Kidney glomerular epithelial cell (primary cell): ENCODE measurements around the gene RNF19B.
"Not testable (repeated sequence)": the region's sequence is repeated elsewhere in the genome, so short reads cannot be mapped to it uniquely, and the experiment has no call there.

Experiments used
- DNase-seq: peaks from one replicate; lab custom pipeline; 2025; lab: John Stamatoyannopoulos, UW

RNF19B gene

GRCh38 chr1:32991819-32992488 lies 27.3 kb upstream of the RNF19B start:
- DNase-seq: no peak

DNA sequence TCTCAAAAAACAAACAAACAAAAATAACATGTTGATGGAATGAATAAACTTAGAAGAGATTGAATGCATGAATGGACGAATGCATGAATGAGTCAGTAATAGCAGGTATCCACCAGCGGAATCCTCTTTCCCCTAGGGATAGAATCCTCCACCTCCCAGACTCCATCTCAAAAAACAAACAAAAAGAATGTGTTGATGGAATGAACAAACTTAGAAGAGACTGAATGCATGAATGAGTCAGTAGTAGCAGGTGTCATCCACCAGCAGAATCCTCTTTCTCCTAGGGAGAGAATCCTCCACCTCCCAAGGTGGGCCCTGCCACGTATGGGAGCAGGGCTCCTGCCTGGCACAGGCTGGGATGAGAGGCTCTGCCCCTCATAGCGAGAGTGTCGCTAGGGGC lies 26.8 kb upstream of the RNF19B start:
- DNase-seq: peak; percentile 74

DNA sequence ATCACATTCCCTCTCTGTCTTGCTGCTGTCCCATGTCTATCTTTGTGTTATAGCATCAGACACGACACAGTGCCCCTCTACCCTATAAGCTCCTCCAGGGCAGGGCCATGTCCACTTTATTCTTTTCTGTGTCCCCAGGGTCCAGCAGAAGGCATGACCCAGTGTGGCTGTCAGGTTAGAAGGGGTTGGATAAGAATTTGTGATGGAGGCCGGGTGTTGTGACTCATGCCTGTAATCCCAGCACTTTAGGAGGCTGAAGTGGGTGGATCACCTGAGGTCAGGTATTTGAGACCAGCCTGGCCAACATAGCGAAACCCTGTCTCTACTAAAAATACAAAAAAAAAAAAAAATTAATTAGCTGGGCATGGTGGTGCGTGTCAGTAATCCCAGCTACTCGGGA lies 26.3 kb upstream of the RNF19B start:
- no peak for DNase-seq

GRCh38 chr1:32989160-32990050 lies 24.8 kb upstream of the RNF19B start:
- DNase-seq: peak; percentile 83

DNA sequence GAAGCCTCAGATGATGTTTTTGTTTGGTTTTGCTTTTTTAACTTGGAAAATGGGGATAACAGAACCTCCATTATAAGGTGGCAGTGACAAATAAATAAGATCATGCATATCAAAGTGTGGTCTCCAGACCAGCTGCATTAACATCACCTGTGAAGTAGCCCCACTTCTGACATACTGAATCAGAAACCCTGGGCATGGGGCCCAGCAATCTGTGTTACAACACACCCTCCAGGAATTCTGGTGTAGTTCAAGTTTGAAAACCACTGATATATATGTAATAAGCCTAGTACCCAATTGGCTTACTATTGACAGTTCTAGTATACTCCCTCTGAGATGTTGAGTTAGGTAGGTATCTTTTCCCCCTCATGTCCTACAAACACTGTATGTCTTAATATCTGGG lies 24.1 kb upstream of the RNF19B start:
- no peak for DNase-seq

DNA sequence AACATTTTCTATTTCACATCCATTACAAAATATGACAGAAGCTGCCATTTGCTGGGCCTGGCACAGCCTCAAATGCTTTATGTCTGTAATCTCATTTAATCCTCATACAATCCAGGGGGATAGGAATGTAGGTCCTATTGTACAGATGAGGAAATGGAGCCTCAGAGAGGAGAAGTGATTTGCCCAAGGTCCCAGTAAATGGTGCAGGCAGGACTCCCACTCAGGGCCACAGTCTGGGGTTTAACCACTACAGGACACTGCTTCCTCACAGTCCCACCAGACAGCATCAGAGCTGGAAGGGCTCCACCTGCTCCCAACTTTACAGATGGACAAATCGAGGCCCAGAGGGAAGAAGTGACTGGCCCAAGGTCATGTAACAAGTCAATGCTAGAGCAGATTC lies 20.6 kb upstream of the RNF19B start:
- no peak for DNase-seq

DNA sequence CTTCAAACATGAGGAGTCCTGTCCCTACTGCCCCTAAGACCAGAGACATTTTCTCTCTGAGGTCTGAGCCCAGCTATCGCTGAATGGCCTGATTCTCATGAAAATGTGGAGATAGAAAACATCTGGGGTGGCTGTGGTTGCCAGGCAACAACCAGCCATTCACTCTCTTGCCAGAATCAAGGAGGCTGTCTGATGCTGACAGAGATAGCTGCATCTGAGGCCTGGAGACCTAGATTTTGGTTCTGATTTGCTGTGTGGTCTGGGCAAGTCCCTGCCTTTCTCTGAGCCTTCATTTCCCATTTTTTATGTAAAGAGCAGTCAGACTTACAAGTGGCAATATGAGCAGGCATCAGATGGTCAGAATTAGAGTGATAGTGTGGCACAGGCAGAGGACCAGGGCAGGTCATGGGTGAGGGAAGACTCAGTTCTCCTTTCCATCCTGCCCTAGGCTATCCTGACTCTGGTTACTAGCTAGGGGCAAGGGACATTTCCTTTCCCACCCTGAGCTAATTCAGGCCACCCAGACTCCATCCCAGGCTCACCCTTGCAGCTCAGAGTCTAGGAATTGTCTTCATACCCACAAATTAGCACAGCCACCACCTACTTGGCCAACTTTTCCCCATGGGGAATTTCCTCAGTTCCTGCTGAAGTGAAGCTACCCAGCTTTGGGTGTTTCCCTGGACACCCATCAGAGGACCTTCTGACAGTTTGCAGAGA lies 20.0 kb upstream of the RNF19B start:
- DNase-seq: no peak

DNA sequence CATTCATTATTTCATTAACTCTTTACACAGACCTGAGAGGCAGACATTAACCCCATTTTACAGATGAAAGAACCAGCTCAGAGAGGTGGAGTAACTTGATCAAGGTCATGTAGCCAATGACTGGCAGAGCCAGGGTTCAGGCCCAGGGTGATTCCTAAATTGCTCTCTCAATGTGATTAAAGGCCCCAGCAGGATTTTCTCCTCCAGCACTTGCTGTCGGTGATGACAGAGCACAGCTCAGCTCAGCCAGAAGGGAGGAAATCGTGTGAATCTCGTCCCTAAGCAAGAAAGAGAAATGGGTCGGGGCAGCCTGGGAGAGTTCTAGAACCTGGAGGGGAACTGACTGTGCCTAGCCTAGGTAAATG lies 19.5 kb upstream of the RNF19B start:
- no peak for DNase-seq

DNA sequence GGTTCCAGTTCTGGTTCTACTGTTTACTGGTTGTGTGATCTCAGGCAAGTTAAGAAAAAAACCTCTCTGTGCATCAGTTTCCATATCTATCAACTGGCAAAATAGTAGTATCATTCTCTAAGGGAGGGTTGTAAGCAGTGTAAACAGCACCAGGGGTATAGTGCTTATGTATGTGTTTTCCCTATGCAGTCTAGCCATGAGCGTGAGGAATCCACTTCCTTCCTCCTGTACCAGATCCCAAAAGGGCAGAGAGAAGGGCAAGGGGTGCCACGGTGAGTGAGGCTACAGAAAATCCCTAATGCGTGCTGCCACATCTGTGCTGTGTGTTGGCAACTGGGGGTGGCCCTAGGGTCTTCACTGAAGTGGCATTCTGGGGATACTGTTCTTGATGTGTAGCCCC lies 18.4 kb upstream of the RNF19B start:
- DNase-seq: no peak

DNA sequence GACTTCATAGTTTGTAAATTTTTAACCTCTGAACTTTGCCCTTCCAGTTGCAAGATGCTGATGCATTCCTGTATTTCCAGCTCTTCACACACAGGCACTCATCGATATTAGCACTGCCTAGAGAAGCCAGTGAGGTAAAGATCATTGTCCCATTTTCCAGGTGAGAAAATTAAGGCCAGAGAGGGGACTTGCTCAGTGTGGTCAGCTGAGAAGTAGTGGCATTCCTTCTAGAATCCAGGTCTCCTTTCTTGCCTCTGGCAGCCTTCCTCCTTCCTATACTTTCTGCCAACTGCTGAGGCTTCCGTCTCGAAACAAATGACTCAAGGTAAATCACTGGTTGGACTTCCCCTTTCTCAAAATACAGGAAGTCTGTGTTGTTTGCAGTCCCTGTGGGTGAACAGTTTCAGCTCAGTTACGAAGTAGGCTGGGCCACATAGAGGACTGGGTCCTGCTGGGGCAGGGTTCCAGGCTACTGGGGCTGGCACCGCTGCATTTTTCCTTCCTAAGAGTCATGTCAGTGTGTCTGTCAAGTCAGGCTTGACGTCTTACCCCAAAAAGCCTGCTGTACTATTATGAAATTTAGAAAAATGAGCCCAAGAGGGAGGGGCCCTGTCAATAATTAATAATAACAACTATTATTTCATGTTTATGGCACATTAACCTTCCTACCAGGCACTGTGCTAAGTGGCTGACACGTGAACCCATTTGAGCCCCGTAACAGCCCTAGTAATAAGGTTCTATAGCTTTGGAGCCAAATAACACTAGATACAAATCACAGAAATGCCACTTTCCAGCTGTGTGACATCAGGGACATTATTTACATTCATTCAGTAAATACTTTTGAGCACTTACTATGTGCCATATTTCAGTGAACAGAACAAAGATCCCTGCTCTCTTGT lies 16.6 kb upstream of the RNF19B start:
- DNase-seq: peak; percentile 86

GRCh38 chr1:32980080-32980479 lies 15.5 kb upstream of the RNF19B start:
- DNase-seq: no peak

- no peak for DNase-seq
Measured at GRCh38 chr1:32978854-32979253, 14.2 kb upstream of the RNF19B start.

DNA sequence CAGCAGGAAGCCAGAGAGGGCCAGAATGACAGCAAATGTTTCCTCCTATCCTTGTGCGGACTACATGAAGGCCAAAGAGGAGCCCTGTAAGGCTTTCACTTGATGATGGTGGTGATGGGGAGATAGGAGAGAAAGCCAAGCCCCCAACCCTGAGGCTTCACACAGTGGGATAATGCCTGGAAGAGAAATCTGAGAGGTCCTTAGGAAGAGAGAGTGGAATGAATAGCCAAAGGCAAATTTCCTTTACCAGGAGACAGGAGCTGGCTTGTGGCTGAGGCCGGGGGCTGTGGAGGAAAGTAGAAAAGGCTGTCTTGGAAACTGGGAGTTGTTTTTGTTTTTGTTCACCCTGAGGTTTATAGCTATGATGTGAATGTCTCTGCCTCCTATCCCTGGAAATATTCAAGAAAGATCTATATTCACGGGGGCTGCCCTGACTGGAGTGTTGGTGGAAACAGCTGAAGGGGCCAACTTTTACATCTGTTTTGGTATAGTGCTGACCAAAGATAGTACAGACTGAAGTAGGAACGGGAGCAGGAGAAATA lies 13.0 kb upstream of the RNF19B start:
- DNase-seq: no peak

GRCh38 chr1:32975055-32975454 lies 10.4 kb upstream of the RNF19B start:
- DNase-seq: not testable (repeated sequence)

DNA sequence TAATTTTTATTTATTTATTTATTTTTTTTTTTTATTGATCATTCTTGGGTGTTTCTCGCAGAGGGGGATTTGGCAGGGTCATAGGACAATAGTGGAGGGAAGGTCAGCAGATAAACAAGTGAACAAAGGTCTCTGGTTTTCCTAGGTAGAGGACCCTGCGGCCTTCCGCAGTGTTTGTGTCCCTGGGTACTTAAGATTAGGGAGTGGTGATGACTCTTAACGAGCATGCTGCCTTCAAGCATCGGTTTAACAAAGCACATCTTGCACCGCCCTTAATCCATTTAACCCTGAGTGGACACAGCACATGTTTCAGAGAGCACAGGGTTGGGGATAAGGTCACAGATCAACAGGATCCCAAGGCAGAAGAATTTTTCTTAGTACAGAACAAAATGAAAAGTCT lies 8.8 kb upstream of the RNF19B start:
- DNase-seq: not testable (repeated sequence)

GRCh38 chr1:32972814-32973428 lies 8.3 kb upstream of the RNF19B start:
- peak; percentile 12 for DNase-seq

DNA sequence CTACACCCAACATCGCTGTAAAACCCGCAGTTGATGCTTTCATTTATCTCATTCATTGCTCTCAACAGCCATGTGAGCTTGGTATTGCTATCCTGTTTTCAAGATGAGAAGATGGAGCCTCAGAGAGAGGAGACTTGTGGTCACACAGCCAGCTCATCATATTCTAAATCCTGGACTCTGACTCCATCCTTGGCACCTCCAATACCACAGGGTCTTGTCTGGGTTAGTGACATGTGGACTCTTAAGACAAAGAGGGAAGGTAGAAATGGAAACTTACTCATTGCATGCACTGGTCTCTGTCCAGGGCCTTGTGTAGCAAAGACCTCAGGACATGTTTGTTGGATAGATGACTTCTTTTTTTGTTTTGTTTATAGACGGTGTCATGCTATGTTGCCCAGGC lies 7.0 kb upstream of the RNF19B start:
- DNase-seq: no peak

- DNase-seq: no peak
Measured at GRCh38 chr1:32971156-32971555, 6.5 kb upstream of the RNF19B start.

DNA sequence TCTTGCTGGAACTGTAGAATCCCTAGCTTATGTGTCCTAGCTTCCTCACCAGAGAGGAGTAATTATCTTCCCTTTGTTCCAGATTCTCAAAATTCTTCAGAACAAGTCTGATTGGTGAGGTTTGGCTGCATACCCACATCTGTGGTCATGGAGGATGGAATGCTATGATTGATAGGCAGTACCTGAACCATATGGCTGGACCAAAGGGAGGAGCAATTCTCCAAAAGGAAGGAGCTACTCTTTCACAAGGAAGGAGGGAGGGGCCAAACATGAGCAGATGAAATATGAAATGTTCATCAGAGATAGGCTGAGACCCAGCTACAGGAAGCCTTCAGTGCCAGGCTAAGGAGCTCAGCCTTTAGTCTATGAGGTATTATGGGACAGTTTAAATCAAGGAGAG lies 5.0 kb upstream of the RNF19B start:
- no peak for DNase-seq

DNA sequence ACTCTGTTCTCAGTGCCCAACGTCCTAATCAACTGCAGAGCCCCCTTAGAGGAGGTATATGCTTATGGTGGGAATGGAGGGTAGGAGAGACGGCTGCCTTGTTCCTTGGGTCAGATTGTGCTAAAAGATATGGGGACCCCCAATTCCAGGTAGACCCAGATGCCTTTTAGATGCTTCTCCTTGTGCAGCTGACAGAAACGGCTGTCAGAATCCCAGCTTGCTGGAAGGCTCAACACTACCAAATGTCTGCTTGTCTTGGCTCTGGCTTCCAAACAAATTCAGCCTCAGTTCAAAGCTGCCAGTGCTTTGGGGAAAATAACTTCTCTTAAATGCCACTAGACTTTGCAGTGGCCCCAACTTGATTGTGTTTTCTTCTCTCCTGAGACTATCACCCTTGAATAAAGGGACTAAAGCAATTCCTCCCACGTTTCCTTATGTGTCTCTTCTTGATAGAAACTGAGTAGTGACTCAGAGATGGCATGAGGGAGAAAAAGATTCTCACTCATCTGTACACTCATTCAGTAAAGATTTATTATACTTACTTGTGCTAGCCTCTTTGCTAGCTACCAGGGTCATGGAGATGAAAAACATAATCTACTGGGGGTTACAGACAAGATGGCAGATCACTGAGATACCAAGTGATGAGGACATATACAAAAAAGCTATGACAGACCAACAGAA lies 3.4 kb upstream of the RNF19B start:
- DNase-seq: peak; percentile 60

- DNase-seq: no peak
Measured at GRCh38 chr1:32966900-32967299, 2.3 kb upstream of the RNF19B start.
